Vagina (tissue), 2 donors: ENCODE results near the gene MELTF. TPM values are rescaled to one million over a fixed set of nuclear protein-coding genes. Genes with fewer than 3 reads are reported as not detected.
A peak's percentile ranks its signal among the peaks of the same experiment; 100 is the strongest.
"Not testable (repeated sequence)": the region's sequence is repeated elsewhere in the genome, so short reads cannot be mapped to it uniquely, and the experiment has no call there.

ENCODE experiments used
- DNase-seq, 2 donors: peaks; one replicate each; pipeline ENCODE4 v3.0.0-alpha.2; 2017; ENCODE audit errors: extremely low spot score in 2 of 2
- H3K27ac ChIP-seq: fragments of 200-600 bp; sonication (generic); one replicate; pipeline ENCODE4 v1.5.1; 2019
- H3K27me3 ChIP-seq: fragments of 200-600 bp; sonication (generic); one replicate; pipeline ENCODE4 v1.5.1; 2019
- H3K36me3 ChIP-seq, 2 donors: fragments of 200-600 bp; sonication (generic); one replicate each; pipeline ENCODE4 v1.5.1; 2017 to 2019
- H3K4me1 ChIP-seq: fragments of 200-600 bp; sonication (generic); one replicate; pipeline ENCODE4 v1.5.1; 2019
- H3K4me3 ChIP-seq, 2 donors: fragments of 200-600 bp; sonication (generic); 1 replicate in 1 of 2; 2 replicates in 1 of 2; pipeline ENCODE4 v1.5.1; 2016 to 2019
- H3K9me3 ChIP-seq: fragments of 200-600 bp; sonication (generic); one replicate; pipeline ENCODE4 v1.5.1; 2019
- CTCF ChIP-seq, 3 experiments: fragments of 450-650 bp in 2 of 3; fragments of 200-600 bp in 1 of 3; sonication (generic) in 1 of 3; IDR thresholded peaks; one replicate each; pipeline ENCODE4 v1.5.1; 2017 to 2019; ENCODE audit warnings: antibody characterized with exemption in 3 of 3, mild to moderate bottlenecking in 2 of 3, moderate library complexity in 2 of 3
- POLR2A ChIP-seq, 2 donors: fragments of 450-650 bp; IDR thresholded peaks; one replicate each; pipeline ENCODE4 v1.6.1; 2017; ENCODE audit warnings: antibody characterized with exemption in 2 of 2, mild to moderate bottlenecking in 2 of 2, moderate library complexity in 2 of 2
- POLR2AphosphoS5 ChIP-seq, 2 donors: sonication (generic); formaldehyde crosslinking; IDR thresholded peaks; one replicate each; pipeline ENCODE4 v1.9.0; 2017; ENCODE audit warnings: antibody characterized with exemption in 2 of 2, mild to moderate bottlenecking in 2 of 2, low read depth in 1 of 2; ENCODE audit not compliant: insufficient read depth in 1 of 2
- intact Hi-C: fragments of 100-400 bp; cut with DNase I; formaldehyde crosslinking; loops from one replicate; pipeline ENCODE4 v1.15.1; 2023
- total RNA-seq: library from RNA; depleted of rRNA; stranded (reverse); fragments of >200 nt; gene quantifications from one replicate; pipeline ENCODE4 v1.2.3, GENCODE V29; 2016

MELTF gene
- 23.6 TPM for total RNA-seq

- intact Hi-C loops = no loop called here
- H3K36me3 ChIP-seq = no peaks in the 10 kb centered on the region
- peak; percentile 55 to 70 (median 61) for TF ChIP-seq CTCF (IDR thresholded peaks at IDR 0.05)
- no peak for TF ChIP-seq POLR2A (IDR thresholded peaks at IDR 0.05)
- no peak for TF ChIP-seq POLR2AphosphoS5 (IDR thresholded peaks at IDR 0.05; ENCODE audit: insufficient read depth in 1 of 2, low read depth in 1 of 2)
- peak within 1 kb of the TSS; percentile 69 for H3K27ac ChIP-seq
- no peak for DNase-seq
- peaks cover 26% of the 10 kb centered on the region for H3K4me1 ChIP-seq
- H3K9me3 ChIP-seq = no peaks in the 10 kb centered on the region
- H3K4me3 ChIP-seq = peak within 1 kb of the TSS; percentile 50 to 68
- H3K27me3 ChIP-seq = no peaks in the 10 kb centered on the region
These were observed at the start of gene MELTF for GRCh38 chr3:197029511-197030167. TSS of gene MELTF (minus strand) at chr3:197029817. CDS start at chr3:197029702, 115 bp downstream.

- no peak overlapping the region for H3K27ac ChIP-seq
- no peak overlapping the region for H3K4me3 ChIP-seq
These were observed 46.8 kb upstream of the MELTF start for GRCh38 chr3:197076415-197076814.

GRCh38 chr3:197068077-197068476 is 38.5 kb upstream of the MELTF start:
- Histone ChIP-seq H3K4me3 (no peak overlapping the region), H3K4me1 (no peaks in the 10 kb centered on the region), H3K9me3 (no peaks in the 10 kb centered on the region), H3K27ac (no peak overlapping the region), H3K27me3 (no peaks in the 10 kb centered on the region), H3K36me3 (peaks cover 0 to 17% of the 10 kb centered on the region in 2 donors)
- intact Hi-C loops = no loop called here
- DNase-seq = no peak
- no peak for TF ChIP-seq POLR2AphosphoS5 (IDR thresholded peaks at IDR 0.05; ENCODE audit: insufficient read depth in 1 of 2, low read depth in 1 of 2)
- TF ChIP-seq POLR2A (IDR thresholded peaks at IDR 0.05) = no peak
- no peak for TF ChIP-seq CTCF (IDR thresholded peaks at IDR 0.05)

More at GRCh38 chr3:197076415-197076814, 46.8 kb upstream of the MELTF start:
- TF ChIP-seq CTCF (IDR thresholded peaks at IDR 0.05) = no peak
- no peak for TF ChIP-seq POLR2A (IDR thresholded peaks at IDR 0.05)
- Histone ChIP-seq H3K4me1 (no peaks in the 10 kb centered on the region), H3K27me3 (no peaks in the 10 kb centered on the region), H3K36me3 (peaks cover 0 to 11% of the 10 kb centered on the region in 2 donors), H3K9me3 (no peaks in the 10 kb centered on the region)
- intact Hi-C loops = no loop called here
- no peak for DNase-seq

GRCh38 chr3:197064771-197065170 is 35.2 kb upstream of the MELTF start:
- TF ChIP-seq CTCF (IDR thresholded peaks at IDR 0.05) (no peak), POLR2A (IDR thresholded peaks at IDR 0.05) (no peak), POLR2AphosphoS5 (IDR thresholded peaks at IDR 0.05; ENCODE audit: insufficient read depth in 1 of 2, low read depth in 1 of 2) (no peak)
- H3K27me3 ChIP-seq = no peaks in the 10 kb centered on the region
- no peak for DNase-seq
- no peak overlapping the region for H3K27ac ChIP-seq
- H3K4me1 ChIP-seq = no peaks in the 10 kb centered on the region
- intact Hi-C loops = no loop called here
- peaks cover 0 to 22% of the 10 kb centered on the region in 2 donors for H3K36me3 ChIP-seq
- no peaks in the 10 kb centered on the region for H3K9me3 ChIP-seq
- H3K4me3 ChIP-seq = no peak overlapping the region

- TF ChIP-seq POLR2AphosphoS5 (IDR thresholded peaks at IDR 0.05; ENCODE audit: insufficient read depth in 1 of 2, low read depth in 1 of 2) (no peak), CTCF (IDR thresholded peaks at IDR 0.05) (no peak), POLR2A (IDR thresholded peaks at IDR 0.05) (no peak)
- no peaks in the 10 kb centered on the region for H3K4me1 ChIP-seq
- no peak overlapping the region for H3K4me3 ChIP-seq
- intact Hi-C loops = no loop called here
- no peaks in the 10 kb centered on the region for H3K27me3 ChIP-seq
- H3K36me3 ChIP-seq = peaks cover 0 to 43% of the 10 kb centered on the region in 2 donors
- H3K9me3 ChIP-seq = no peaks in the 10 kb centered on the region
- no peak for DNase-seq
- no peak overlapping the region for H3K27ac ChIP-seq
These were observed 32.8 kb upstream of the MELTF start for GRCh38 chr3:197062446-197062845.

GRCh38 chr3:197051637-197052036 is 22.0 kb upstream of the MELTF start:
- H3K27me3 ChIP-seq, DNase-seq, H3K27ac ChIP-seq, H3K4me3 ChIP-seq, H3K9me3 ChIP-seq, H3K4me1 ChIP-seq, intact Hi-C loops: not testable (repeated sequence)
- H3K36me3 ChIP-seq = peaks cover 0 to 42% of the 10 kb centered on the region in 2 donors
